OCI-LY1 (cell line): ENCODE measurements around the gene KBTBD12.

Experiments
- EZH2 ChIP-seq: fragments of 200-600 bp; sonication (generic), shearing (Covaris generic); IDR thresholded peaks from 2 replicates; pipeline ENCODE4 v1.8.0; 2017; ENCODE audit warnings: borderline replicate concordance, mixed run types, mild to moderate bottlenecking, antibody characterized with exemption, low read length, moderate library complexity, mixed read lengths
- TF ChIP-seq, protein P1 (sequence below): fragments of 200-600 bp; sonication (generic), shearing (Covaris generic); IDR thresholded peaks from 2 replicates; pipeline ENCODE4 v1.5.1; 2017; ENCODE audit warnings: mild to moderate bottlenecking, antibody characterized with exemption, low read length, moderate library complexity, mixed read lengths

GRCh38 chr3:127881586-127881985 lies 33.4 kb upstream of the KBTBD12 start:
- TF ChIP-seq, protein P1, sequence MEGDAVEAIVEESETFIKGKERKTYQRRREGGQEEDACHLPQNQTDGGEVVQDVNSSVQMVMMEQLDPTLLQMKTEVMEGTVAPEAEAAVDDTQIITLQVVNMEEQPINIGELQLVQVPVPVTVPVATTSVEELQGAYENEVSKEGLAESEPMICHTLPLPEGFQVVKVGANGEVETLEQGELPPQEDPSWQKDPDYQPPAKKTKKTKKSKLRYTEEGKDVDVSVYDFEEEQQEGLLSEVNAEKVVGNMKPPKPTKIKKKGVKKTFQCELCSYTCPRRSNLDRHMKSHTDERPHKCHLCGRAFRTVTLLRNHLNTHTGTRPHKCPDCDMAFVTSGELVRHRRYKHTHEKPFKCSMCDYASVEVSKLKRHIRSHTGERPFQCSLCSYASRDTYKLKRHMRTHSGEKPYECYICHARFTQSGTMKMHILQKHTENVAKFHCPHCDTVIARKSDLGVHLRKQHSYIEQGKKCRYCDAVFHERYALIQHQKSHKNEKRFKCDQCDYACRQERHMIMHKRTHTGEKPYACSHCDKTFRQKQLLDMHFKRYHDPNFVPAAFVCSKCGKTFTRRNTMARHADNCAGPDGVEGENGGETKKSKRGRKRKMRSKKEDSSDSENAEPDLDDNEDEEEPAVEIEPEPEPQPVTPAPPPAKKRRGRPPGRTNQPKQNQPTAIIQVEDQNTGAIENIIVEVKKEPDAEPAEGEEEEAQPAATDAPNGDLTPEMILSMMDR, result no peak
- no peak for TF ChIP-seq EZH2
